ENCODE results near the gene MRFAP1.

MRFAP1 gene

DNA sequence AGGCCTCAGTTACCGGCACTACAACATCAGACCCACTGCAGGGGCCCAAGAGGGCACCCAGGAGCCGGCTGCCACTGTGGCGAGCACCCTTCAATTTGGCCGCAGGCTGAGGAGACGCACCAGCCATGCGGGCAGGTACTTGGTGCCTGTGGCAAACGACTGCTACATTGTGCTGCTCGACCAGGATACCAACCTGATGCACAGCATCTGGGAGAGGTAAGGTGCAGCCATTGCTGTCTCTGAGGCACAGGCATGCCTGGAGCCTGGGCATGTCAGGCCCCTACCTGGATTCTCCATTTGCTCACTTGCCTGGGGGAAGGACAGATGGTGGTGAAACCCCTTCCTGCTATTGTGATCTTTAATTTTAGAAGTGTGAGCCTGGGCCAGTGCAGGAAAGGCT lies 35.4 kb upstream of the MRFAP1 start:
- TF ChIP-seq GATA1 (IDR thresholded peaks at IDR 0.05; ENCODE audit: low read depth, low read length): no peak
- TF ChIP-seq POLR2A (IDR thresholded peaks at IDR 0.05; ENCODE audit: low read length): no peak
- no peak for DNase-seq

- no peak for TF ChIP-seq POLR2A (IDR thresholded peaks at IDR 0.05; ENCODE audit: low read length)
- TF ChIP-seq GATA1 (IDR thresholded peaks at IDR 0.05; ENCODE audit: low read depth, low read length): no peak
- DNase-seq: no peak
Measured at GRCh38 chr4:6605605-6606004, 34.9 kb upstream of the MRFAP1 start.

- DNase-seq: no peak
- TF ChIP-seq POLR2A (IDR thresholded peaks at IDR 0.05; ENCODE audit: low read length): no peak
- no peak for TF ChIP-seq GATA1 (IDR thresholded peaks at IDR 0.05; ENCODE audit: low read depth, low read length)
Measured at GRCh38 chr4:6606465-6607235, 33.8 kb upstream of the MRFAP1 start.

GRCh38 chr4:6607368-6608055 lies 33.0 kb upstream of the MRFAP1 start:
- TF ChIP-seq POLR2A (IDR thresholded peaks at IDR 0.05; ENCODE audit: low read length): no peak
- TF ChIP-seq GATA1 (IDR thresholded peaks at IDR 0.05; ENCODE audit: low read depth, low read length): no peak
- DNase-seq: no peak

- DNase-seq: no peak
- TF ChIP-seq POLR2A (IDR thresholded peaks at IDR 0.05; ENCODE audit: low read length): no peak
- TF ChIP-seq GATA1 (IDR thresholded peaks at IDR 0.05; ENCODE audit: low read depth, low read length): no peak
Measured at GRCh38 chr4:6608758-6609414, 31.6 kb upstream of the MRFAP1 start.

DNA sequence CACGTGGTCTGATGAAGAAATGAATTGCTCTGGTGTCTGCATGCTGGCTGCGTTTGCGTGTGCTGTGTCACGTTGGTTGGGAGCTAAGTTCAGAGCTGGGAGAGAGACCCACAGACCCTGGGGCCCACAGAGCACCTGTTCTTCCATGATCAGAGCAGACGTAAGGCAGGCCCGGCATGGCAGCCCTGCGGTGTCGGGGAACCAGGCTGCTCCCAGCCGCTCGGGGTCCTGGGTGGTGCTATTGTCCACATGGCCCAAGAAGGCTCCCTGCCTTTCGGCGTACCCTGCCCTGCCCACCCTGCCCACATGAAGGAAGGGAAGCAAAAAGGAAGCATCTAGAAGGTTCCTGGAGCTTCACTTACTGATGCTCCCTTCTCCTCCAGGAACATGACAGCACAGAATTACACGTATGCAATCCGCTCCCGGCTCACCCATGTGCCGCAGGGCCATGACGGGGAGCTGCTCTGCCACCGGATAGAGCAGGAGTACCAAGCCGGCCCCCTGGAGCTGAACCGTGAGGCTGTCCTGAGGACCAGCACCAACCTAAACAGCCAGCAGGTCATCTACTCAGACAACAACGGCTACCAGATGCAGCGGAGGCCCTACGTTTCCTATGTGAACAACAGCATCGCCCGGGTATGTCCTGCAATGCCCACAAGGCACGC lies 30.9 kb upstream of the MRFAP1 start:
- DNase-seq: no peak
- TF ChIP-seq GATA1 (IDR thresholded peaks at IDR 0.05; ENCODE audit: low read depth, low read length) (no peak), POLR2A (IDR thresholded peaks at IDR 0.05; ENCODE audit: low read length) (no peak)

DNA sequence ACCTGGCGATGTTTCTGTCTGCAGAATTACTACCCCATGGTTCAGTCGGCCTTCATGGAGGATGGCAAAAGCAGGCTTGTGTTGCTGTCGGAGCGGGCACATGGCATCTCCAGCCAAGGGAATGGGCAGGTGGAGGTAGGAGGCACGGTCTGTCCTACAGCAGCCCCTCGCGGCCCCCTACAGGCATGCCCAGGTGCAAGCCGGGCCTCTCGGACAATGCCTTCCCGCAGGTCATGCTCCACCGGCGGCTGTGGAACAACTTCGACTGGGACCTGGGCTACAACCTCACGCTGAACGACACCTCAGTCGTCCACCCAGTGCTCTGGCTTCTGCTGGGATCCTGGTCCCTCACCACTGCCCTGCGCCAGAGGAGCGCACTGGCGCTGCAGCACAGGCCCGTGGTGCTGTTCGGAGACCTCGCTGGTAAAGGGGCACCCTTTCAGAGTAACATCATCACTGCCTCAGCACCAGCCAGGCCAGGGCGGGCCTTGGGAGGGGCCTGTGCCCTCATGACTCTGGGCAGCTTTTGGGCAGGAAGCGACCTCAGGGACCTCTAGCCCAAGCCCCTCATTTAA lies 29.5 kb upstream of the MRFAP1 start:
- TF ChIP-seq POLR2A (IDR thresholded peaks at IDR 0.05; ENCODE audit: low read length) (no peak), GATA1 (IDR thresholded peaks at IDR 0.05; ENCODE audit: low read depth, low read length) (no peak)
- DNase-seq: no peak

DNA sequence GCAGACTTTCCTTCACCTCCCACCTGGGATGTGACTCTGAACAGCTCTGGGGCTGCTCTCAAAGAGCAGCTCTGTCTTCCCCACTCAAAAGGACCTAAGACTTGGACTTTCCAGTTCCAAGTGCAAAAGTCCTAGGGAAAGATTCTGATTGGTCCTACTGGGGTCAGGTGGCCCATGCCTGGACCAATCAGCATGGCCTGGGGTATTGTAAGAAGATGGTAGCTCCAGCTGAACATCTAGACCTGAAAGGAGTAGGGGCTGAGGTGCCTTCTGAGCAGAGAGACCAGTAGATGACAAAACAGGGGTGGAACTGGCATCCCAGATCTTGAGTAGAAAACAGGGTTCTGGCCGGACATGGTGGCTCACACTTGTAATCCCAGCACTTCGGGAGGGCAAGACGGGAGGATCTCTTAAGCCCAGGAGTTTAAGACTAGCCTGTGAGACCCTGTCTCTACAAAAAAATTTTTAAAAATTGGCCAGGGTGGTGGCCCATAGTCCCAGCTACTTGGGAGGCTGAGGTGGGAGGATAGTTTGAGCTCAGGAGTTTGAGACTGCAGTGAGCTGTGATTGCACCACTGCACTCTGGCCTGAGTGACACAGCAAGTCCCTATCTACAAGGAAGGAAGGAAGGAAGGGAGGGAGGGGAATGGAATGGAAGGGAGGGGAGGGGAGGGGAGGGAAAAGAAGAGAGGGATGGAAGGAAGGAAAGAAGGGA lies 27.4 kb upstream of the MRFAP1 start:
- no peak for DNase-seq
- no peak for TF ChIP-seq GATA1 (IDR thresholded peaks at IDR 0.05; ENCODE audit: low read depth, low read length)
- TF ChIP-seq POLR2A (IDR thresholded peaks at IDR 0.05; ENCODE audit: low read length): no peak

DNA sequence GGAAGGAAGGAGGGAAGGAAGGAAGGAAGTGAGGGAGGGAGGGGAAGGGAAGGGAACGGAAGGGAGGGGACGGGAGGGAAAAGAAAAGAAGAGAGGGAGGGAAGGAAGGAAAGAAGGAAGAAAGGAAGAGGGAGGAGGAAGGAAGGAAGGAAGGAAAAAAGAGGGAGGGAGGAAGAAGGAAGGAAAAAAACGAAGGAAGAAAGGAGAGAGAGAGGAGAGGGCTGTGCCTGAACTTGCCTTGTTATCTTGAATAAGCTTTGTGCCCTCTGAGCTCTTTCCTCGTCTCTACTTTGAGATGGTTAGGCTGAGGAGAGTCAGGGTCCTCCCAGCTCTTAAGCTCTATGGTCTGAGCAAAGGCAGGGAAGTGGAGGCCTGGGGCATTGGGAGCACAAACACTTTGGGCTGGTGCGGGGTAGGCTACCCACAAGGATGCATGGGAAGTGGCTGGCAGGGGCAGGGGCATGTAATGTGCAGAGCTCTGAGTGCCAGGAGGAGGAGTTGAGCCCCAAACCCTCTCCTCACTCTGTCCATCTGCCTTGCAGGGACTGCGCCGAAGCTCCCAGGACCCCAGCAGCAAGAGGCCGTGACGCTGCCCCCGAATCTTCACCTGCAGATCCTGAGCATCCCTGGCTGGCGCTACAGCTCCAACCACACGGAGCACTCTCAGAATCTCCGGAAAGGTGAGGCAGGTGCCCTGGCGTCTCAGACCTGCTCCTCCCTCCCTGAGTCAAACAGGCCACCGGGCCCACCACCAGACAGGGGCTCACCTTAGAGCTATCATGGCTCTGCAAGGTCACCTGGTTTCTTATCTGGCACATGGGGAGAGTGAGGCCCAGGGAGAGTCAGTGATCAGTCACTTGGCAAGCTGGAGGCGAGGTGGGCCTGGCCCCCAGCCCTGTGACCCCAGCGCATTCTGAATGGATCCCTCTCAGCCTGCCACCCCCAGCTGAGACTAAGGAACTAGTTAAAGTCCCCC lies 26.5 kb upstream of the MRFAP1 start:
- TF ChIP-seq GATA1 (IDR thresholded peaks at IDR 0.05; ENCODE audit: low read depth, low read length): no peak
- no peak for TF ChIP-seq POLR2A (IDR thresholded peaks at IDR 0.05; ENCODE audit: low read length)
- DNase-seq: no peak

DNA sequence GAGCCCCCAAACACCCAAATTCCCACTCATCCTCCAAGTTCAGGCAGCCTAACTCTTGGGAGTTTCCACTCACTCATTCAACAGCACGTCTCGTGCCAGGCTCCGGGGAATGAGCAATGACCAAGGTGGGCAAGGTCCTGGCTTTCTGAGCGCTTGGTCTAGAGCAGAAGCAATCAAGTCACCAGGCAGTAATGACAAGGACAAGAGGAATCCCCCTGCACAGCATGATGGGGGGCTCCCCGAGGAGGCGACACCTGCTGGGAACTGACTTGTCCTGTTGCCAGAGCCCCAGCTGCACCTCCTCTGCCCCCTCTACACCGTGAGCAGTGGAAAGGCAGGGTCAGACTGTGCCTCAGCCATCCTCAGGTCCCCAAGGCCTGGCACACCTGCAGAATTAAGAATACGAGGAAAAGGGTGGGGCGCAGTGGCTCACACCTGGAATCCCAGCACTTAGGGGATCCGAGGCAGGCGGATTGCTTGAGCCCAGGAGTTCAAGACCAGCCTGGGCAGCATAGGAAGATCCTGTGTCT lies 25.7 kb upstream of the MRFAP1 start:
- TF ChIP-seq POLR2A (IDR thresholded peaks at IDR 0.05; ENCODE audit: low read length) (no peak), GATA1 (IDR thresholded peaks at IDR 0.05; ENCODE audit: low read depth, low read length) (no peak)
- DNase-seq: no peak

GRCh38 chr4:6616087-6616995 lies 24.1 kb upstream of the MRFAP1 start:
- no peak for DNase-seq
- TF ChIP-seq GATA1 (IDR thresholded peaks at IDR 0.05; ENCODE audit: low read depth, low read length) (no peak), POLR2A (IDR thresholded peaks at IDR 0.05; ENCODE audit: low read length) (no peak)

Data from erythroblast (primary cell).